ENCODE results near the gene OR2T11.
"Not testable (repeated sequence)": the region's sequence is repeated elsewhere in the genome, so short reads cannot be mapped to it uniquely, and the experiment has no call there.

OR2T11 gene

DNA sequence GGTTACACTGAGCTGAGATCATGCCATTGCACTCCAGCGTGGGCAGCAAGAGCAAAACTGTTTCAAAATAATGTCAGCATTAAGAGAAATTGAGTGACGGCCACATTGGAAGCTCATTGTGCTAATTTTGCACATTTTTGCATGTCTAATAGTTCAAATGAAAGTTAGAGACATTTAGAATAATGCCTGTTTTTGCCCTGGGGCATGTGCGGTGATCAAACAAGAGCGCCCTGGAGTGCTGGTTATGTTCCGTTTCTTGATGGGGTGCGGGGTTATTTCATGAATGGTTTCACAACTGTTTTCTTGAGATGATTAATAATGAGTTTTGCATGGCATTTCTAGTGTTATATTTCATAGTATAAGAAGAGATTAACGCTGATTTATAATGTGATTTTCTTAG is 13.1 kb downstream of the OR2T11 start:
- no peak for DNase-seq (ENCODE audit: low read depth in 2 of 2, low spot score in 1 of 2)

DNA sequence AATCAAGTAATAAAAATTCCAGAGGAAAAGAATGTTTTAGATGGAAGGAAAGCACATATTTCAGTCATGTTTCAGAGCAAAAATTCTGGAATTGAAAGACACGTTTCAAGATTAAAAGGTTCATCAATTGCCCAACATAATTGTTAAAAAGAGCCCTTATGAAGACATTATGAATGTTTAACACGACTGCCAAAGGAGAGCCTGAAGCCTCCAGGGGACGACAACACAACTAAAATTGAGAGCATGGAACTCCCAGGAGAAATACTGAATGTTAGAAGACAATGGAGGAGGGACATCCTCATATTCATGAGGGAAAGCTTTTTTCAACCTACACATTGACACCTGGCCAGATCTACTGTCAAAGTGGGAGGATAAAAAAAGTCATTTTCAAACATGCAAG is 16.0 kb downstream of the OR2T11 start:
- no peak for DNase-seq (ENCODE audit: low read depth in 2 of 2, low spot score in 1 of 2)

- DNase-seq (ENCODE audit: low read depth in 2 of 2, low spot score in 1 of 2): no peak
These were observed 16.8 kb downstream of the OR2T11 start for GRCh38 chr1:248618119-248618518.

DNA sequence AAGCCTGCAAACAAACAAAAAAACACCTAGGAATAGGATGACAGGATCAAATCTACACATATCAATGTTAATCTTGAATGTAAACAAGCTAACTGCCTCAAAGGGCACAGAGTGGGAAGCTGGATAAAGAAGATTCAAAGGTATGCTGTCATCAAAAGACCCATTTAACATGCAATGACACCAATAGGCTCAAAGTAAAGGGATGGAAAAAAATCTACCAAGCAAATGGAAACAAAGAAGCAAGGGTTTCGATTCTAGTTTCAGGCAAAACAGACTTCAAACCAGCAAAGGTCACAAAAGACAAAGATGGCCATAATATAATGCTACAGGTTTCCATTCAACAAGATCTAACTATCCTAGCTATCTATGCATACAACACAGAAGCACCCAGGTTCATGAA is 21.1 kb downstream of the OR2T11 start:
- DNase-seq (ENCODE audit: low read depth in 2 of 2, low spot score in 1 of 2): no peak

DNA sequence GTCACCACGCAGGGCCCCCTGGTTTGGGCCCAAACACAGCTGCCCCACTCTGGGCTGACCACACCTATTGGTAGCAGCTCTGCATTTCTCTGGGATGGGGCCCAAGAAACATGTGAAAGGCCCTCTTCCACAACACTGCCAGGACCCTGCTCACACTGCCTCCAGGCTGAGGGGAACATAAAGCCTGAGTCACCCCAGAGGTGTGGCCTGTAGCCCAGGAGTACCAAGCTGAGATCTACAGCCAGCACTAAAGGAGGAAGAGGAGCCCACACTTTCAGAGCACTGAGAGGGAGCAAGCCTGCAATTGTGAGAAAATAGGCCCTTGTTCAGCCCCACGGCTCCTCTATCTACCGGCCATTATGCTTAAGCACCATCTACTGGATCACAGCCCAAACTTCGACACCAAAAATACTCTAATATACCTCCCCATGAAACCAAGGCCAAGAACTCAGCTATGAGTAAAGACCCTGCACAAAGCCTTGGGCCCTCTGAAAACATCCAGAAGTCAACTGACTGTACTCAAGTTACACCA is 22.9 kb downstream of the OR2T11 start:
- DNase-seq (ENCODE audit: low read depth in 2 of 2, low spot score in 1 of 2): no peak

- no peak for DNase-seq (ENCODE audit: low read depth in 2 of 2, low spot score in 1 of 2)
These were observed 24.6 kb downstream of the OR2T11 start for GRCh38 chr1:248610301-248610700.

- no peak for DNase-seq (ENCODE audit: low read depth in 2 of 2, low spot score in 1 of 2)
These were observed 35.5 kb downstream of the OR2T11 start for GRCh38 chr1:248599396-248599795.

- DNase-seq (ENCODE audit: low read depth in 2 of 2, low spot score in 1 of 2): no peak
These were observed 37.3 kb downstream of the OR2T11 start, which contains the start of gene OR2T10 for GRCh38 chr1:248597589-248597988. Gene OR2T10 (minus strand): TSS chr1:248597700. CDS start chr1:248593768, 3,932 bp downstream.

- DNase-seq (ENCODE audit: low read depth in 2 of 2, low spot score in 1 of 2): no peak
These were observed 38.3 kb downstream of the OR2T11 start for GRCh38 chr1:248596615-248597014.

GRCh38 chr1:248593226-248593625 is 41.7 kb downstream of the OR2T11 start:
- no peak for DNase-seq (ENCODE audit: low read depth in 2 of 2, low spot score in 1 of 2)

- DNase-seq (ENCODE audit: low read depth in 2 of 2, low spot score in 1 of 2): no peak
These were observed 42.2 kb downstream of the OR2T11 start for GRCh38 chr1:248592655-248593054.

- DNase-seq (ENCODE audit: low read depth in 2 of 2, low spot score in 1 of 2): no peak
These were observed 44.8 kb downstream of the OR2T11 start for GRCh38 chr1:248590055-248590454.

DNA sequence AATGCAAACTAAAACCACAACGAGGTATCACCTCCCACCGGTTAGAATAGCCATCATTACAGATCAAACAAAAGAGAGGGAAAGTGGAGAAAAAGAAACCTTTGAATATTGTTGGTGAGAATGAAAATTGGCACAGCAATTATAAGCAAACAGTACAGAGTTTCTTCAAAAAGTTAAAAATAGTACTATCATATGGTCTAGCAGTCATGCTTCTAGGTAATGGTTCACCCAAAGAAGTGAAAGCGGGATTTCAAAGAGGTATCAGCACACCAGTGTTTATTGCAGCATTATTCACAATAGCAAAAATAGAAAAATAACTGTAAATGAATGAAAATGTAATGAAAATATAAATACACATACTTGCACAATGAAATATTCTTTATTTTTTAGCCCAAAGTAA is 45.6 kb downstream of the OR2T11 start:
- no peak for DNase-seq (ENCODE audit: low read depth in 2 of 2, low spot score in 1 of 2)

DNA sequence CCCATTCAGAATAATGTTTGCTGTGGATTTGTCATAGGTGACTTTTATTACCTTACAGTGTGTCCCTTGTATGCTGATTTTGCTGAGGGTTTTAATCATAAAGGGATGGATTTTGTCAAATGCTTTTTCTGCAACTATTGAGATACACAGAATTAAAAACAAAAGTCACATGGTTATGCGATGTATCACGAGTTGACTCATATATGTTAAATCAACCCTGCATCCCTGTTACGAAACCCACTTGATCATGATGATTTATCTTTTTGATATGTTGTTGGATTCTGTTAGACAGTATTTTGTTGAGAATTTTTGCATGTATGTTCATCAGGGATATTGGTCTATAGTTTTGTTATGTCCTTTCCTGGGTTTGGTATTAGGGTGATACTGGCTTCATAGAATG is 49.6 kb downstream of the OR2T11 start:
- no peak for DNase-seq (ENCODE audit: low read depth in 2 of 2, low spot score in 1 of 2)

DNA sequence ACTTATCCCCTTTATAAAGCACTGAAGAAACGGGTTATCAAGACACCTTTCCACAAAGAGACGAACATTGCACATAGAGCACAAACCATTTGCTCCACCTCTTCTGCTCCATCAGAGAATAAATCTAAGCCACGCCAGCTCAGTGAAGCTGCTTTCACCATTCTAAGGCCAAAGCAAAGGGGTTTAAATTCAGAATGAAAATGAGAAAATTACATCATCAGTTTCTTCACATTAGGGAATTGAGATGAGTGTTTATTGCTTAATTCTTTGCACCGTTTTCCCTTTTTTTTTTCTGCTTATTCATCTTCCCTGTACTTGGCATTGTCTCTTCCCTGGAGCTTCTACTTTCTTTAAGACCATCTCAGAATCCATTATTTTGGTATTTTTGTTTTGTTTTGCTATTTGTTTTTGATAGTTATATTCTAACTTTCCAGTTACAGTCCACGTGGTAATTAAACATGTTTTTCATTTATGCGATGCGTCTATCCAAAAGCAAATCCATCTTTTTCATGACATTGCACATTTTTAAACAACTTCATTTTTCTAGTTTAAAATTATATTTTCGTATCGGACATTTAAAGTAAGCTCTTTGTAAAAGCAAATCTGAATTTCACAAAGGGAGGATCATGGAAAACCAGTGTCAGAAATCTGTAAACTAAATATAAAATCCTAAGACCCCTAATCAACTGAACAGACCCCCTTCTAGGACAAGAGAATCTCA is 58.5 kb downstream of the OR2T11 start:
- DNase-seq (ENCODE audit: low read depth in 2 of 2, low spot score in 1 of 2): no peak

- DNase-seq (ENCODE audit: low read depth in 2 of 2, low spot score in 1 of 2): not testable (repeated sequence)
These were observed 60.2 kb downstream of the OR2T11 start, which contains the start of gene OR2T34 for GRCh38 chr1:248574657-248575056. Gene OR2T34 (minus strand): TSS chr1:248574757. CDS start chr1:248574757, 0 bp downstream.

DNA sequence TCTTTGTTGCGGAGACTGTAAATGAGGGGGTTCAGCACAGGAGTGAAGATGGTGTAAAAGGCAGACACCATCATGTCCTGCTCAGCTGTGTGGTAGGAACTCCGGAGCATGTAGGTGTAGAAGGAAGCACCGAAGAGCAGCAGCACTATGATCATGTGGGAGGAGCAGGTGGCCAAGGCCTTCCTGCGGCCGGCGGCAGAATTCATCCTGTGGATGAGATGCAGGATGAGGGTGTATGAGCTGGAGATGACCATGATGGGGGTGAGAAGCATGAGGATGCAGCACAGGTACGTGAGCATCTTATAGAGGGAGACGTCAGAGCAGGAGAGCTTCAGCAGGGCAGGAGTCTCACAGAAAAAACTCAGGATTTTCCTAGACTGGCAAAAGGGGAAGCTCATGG is 61.0 kb downstream of the OR2T11 start:
- not testable (repeated sequence) for DNase-seq (ENCODE audit: low read depth in 2 of 2, low spot score in 1 of 2)
